ENCODE results near the gene CDC73.

- TF ChIP-seq POLR2A (IDR thresholded peaks at IDR 0.05; ENCODE audit: insufficient read depth in 1 of 2, low read depth in 2 of 2, low read length in 2 of 2) (no peak), ZC3H4 (CRISPR knock-in tag; IDR thresholded peaks at IDR 0.05; ENCODE audit: borderline replicate concordance) (no peak), ZNF777 (CRISPR knock-in tag; IDR thresholded peaks at IDR 0.05) (no peak), NFYC (CRISPR knock-in tag; IDR thresholded peaks at IDR 0.05) (no peak)
Measured at GRCh38 chr1:193143285-193143684, 21.5 kb downstream of the CDC73 start.

Data from HepG2 (cell line).